Putamen (tissue), 1 donor: ENCODE results near the gene AKAP9.
"Not testable (repeated sequence)": the region's sequence is repeated elsewhere in the genome, so short reads cannot be mapped to it uniquely, and the experiment has no call there.

Experiments
- DNase-seq: peaks from one replicate; pipeline ENCODE4 v3.0.0-alpha.2; 2016; ENCODE audit warnings: low spot score

The AKAP9 gene

DNA sequence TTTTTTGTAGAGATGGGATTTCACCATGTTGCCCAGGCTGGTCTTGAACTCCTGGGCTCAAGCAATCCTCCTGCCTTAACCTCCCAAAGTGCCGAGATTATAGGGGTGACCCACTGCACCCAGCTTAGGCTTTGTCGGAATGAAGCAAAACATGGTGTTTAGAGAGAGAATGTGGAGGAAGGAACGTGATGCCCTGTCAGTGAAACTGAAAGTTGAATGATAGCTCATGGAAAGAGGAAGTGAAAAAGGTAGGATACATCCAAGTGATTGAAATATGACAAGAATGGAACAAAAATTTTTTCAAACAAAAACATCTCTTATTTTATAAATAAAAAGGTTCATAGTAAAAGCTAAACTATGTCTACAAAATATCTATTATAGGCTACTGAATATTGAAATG, 5.9 kb downstream of the AKAP9 start:
- DNase-seq = no peak

DNA sequence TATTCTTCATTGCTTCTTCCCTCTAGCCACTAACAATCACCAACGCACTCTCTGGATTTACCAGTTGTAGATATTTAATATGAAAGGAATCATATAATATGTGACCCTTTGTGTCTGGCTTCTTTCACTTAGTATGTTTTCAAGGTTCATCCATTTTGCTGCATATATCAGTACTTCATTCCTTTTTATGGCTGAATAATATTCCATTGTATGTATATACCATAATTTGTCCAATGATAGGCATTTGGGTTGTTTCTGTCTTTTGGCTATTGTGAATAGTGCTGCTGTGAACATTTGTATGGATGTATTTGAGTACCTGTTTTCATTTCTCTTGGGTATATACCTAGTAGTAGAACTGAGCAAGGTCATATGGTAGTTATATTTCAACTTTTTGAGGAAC, 7.3 kb downstream of the AKAP9 start:
- DNase-seq = no peak

DNA sequence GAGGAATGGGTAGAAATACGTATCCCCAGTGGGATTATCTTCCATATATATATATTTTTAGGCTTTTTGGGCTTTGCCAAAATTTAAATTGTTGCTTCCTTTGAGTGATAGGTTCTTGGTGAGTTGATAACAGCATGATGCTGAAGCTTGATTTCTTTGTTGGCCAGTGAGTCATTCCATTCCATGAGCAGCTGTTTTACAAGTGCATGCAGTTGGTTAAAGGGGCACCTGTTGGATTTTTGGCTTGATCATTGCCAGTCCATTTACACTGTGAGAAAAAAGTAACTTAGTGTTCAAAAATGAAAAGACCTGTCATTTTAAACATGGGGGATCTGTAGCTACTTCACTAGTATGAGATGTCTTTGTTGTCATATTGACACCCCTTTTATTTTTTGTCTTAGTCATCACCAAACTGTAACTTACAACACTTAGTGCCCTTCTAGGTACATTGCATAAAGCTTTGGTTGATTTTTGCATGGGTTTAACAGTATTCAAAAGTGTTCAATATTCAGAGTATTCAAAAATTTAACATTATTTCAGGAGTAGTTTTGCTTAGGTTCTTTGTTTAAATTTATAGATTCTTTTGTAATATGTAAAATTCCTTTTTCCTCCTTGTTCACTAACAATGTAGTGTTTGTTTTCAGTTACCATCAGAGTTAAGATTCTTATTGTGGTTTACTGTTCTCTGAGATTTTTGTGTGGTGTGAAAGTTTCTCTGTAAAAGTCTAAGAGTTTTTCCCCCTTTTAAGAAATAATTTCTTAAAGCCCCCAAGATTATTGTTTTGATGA, 8.8 kb downstream of the AKAP9 start:
- DNase-seq = no peak

DNA sequence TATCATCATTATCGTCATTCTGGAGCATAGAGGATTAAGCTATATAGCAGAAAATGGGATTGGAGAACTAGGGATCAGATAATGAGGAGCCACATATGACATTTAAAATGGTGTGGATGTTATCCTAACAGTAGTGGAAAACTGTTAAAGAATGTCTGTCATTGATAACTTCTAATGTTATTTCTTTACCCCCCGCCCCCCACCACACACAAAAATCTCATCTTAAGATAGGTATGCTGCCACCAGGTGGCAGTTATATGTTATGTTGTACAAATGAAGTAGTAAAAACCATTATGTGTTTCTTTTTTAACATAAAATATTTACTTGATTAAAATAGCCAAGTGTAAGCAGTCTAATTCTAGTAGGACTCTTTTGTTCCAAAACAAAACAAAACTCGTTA, 13.0 kb downstream of the AKAP9 start:
- no peak for DNase-seq

DNA sequence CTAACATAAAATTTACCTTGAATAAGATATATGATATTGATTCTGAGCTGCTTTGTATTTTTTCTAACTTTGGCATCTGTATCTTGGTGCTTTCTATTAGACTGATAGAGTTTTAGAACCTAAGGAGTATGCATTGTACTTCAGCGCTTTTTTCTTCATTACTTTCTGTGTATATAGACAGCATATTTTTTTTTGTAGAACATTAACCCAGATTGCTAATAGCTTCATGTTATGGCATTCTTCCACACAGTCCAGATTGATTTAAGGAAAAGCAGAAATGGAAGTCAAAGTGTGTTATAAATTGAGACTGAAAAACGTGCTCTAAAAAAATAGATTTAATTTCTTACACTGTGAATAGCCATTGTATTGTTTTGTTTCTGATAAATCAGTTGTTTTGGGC, 15.8 kb downstream of the AKAP9 start:
- not testable (repeated sequence) for DNase-seq

DNA sequence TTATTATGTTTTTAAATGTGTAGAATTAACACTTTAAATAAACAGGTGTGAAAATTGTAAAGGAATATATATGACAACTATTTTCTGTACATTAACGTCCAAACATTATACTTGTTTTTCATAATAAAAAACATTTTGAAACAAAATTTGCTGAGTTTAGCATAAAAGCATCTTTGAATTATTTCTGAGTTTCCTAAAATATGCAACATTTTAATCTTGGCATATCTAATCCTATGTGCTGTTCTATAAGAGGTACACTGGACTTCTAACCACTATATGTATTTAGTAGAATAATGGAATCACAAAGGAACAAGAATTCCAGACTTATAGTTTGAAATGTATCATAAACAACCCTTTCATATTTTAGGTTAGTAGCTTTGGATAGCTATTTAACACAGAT, 16.6 kb downstream of the AKAP9 start:
- DNase-seq = no peak

DNA sequence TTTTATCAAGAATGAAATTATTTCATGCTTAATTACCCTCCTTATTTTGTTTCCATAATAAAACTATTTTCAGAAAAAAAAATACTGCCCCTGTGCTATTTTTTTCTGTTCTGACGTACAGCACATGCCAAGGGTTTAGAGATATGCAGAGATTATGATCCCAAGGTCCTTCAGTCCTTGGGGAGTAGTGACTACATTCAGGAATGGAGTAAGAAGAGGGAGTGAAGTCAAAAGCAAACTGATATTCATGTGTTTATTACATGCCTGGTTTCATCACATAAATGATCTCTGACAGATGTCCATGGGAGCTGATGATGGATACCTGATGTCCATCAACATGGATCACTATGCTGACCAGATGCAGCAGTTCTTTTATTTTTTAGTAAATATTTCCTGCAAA, 17.2 kb downstream of the AKAP9 start:
- DNase-seq = no peak

DNA sequence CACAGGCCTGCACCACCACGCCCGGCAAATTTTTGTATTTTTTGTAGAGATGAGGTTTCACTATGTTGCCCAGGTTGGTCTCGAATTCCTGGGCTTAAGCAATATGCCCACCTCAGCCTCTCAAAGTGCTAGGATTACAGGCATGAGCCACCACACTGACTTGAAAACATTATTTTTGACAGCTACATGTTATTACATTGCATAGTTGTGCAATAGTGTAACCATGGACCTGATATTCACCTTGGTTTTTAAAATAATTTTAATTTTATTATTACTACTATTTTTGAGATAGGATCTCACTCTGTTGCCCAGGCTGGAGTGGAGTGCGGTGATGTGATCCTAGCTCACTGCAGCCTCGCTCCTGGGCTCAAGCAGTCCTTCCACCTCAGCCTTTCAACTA, 18.4 kb downstream of the AKAP9 start:
- DNase-seq = no peak

DNA sequence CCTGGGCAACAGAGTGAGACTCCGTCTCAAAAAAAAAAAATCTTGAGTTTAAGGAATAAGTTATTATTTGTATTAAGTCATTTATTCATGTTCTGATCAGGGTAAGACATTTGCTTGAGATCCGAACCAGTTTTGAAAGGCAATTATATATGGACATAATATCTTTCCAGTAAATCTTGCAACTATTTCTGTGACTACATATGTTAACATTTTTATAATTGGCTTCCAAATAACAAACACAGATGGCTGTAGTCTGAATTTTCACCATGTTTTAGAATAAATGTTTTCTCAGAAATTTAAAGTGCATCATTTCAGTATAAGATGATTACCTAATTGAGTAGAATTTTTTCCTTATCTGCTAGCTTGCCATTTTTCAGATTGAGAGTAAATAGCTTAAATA, 21.2 kb downstream of the AKAP9 start:
- DNase-seq = no peak

DNA sequence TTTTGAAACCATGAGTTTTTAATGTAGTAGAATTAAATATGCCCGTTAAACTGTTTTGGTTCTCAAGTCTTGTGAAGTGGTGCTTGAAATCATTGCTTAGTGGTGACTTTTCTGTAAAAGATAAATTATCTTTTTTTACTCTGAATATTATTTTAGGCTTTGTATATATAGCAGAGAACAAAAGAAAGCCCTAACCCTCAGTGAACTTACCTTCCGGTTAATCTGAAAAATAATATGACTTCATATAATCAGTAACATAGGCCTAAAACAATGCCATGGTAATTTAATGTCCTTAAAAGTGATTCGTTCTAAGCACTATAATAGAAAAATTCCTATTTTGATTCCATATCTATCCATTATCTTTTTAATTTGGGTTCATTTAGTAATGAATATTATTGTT, 21.8 kb downstream of the AKAP9 start:
- no peak for DNase-seq

DNA sequence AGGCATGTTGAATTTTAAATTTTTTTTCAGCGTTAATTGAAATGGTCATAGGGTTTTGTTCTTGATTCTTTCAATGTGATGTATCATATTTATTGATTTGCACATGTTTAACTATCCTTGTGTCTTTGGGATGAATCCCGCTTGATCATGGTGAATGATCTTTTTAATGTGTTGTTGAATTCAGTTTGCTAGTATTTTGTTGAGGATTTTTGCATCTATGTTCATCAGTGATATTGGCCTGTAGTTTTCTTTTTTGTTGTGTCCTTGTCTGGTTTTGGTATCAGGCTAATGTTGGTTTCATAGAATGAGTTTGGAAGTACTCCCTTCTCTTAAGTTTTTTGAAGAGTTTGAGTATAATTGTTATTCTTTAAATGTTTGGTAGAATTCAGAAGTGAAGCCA, 26.9 kb downstream of the AKAP9 start:
- DNase-seq = not testable (repeated sequence)

DNA sequence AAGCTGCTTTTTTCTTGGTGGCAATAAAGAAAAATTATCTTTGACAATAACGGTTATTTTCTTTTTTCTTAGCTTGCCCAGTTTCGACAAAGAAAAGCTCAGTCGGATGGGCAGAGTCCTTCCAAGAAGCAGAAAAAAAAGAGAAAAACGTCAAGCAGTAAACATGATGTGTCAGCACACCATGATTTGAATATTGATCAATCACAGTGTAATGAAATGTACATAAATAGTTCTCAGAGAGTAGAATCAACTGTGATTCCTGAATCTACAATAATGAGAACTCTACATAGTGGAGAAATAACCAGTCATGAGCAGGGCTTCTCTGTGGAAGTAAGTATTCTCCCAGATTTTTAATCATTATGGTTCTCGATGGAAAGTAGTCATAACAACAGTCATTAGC, 33.0 kb downstream of the AKAP9 start:
- no peak for DNase-seq

DNA sequence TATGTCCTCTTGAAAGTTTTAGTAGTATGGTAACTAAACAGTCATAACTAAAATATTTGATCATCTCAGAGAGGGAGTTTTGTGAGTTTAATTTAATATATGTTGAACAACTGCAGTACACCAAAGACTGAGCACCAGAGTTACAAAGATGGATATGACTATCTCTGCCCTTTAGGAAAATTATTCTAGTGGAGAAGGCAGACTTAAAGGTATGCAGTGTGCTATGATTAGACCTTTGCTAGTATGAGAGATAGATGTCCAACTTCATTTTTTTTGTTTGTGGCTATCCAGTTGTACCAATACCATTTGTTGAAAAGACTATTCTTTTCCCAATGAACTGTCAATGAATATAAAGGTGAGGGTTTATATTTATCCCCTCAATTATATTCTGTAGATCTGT, 33.4 kb downstream of the AKAP9 start:
- DNase-seq = no peak

DNA sequence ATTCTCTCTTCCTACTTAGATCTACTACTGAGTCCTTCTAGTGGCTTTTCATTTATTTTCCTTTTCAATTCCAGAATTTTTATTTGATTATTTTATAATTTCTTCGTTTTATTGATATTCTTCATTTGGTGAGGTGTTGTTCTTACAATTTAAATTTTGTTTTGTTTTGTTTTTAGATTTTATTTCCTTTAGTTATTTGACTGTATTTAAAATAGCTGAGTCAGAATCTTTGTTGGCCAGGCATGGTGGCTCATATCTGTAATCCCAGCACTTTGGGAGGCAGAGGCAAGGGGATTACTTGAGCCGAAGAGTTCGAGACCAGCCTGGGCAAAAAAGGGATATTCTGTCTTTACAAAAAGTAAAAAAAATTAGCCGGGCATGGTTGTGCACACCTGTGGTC, 36.1 kb downstream of the AKAP9 start:
- DNase-seq = no peak

DNA sequence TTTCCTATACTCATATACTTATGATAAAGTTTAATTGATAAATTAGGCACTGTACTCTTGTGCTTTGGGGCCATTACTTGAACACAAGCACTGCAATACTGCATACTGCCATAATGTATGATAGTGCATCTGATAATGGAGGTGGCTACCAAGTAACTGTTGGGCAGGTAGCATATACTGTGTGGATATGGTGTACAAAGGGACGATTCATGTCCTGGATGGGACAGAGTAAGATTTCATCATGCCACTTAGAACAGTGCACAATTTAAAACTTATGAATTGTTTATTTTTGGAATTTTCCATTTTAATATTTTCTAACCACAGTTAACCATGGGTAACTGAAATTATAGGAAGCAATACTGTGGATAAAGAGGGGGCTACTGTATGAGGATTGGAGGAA, 38.9 kb downstream of the AKAP9 start:
- no peak for DNase-seq

DNA sequence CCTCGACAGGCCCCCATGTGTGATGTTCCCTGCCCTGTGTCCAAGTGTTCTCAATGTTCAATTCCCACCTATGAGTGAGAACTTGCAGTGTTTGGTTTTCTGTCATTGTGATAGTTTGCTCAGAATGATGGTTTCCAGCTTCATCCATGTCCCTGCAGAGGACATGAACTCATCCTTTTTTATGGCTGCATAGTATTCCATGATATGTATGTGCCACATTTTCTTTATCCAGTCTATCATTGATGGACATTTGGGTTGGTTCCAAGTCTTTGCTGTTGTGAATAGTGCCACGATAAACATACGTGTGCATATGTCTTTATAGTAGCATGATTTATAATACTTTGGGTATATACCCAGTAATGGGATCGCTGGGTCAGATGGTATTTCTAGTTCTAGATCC, 41.7 kb downstream of the AKAP9 start:
- not testable (repeated sequence) for DNase-seq

DNA sequence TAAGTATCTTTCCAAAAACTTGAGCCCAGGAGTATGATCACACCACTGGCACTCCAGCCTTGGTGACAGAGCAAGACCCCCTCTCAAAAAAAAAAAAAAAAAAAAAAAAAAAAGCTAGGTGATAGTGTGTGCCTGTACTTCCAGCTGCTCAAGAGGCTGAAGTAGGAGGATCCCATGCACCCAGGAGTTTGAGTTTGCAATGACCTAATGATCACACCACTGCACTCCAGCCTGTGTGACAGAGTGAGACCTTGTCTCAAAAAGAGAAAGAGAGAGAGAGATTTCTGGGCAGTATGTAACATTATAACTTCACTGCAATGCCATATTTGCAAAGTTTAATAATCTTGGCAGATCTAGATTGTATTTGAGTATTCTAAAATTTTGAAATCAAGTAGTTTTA, 47.6 kb downstream of the AKAP9 start:
- no peak for DNase-seq

DNA sequence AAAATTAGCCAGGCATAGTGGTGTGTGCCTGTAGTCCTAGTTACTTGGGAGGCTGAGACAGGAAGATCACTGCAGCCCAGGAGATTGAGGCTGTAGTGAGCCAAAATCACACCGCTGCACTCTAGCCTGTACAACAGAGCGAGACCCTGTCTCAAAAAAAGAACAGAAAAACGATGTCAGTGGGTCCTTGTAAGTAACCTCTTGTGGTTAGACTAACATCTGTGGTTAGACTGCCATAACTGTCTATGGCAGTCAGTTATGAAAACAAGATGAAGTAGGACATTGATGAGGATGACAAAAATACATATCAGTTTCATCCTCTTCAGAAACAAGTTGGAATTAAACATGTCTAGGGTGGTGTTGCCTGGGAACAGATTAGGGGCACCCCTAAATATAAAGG, 53.3 kb downstream of the AKAP9 start:
- DNase-seq = no peak

DNA sequence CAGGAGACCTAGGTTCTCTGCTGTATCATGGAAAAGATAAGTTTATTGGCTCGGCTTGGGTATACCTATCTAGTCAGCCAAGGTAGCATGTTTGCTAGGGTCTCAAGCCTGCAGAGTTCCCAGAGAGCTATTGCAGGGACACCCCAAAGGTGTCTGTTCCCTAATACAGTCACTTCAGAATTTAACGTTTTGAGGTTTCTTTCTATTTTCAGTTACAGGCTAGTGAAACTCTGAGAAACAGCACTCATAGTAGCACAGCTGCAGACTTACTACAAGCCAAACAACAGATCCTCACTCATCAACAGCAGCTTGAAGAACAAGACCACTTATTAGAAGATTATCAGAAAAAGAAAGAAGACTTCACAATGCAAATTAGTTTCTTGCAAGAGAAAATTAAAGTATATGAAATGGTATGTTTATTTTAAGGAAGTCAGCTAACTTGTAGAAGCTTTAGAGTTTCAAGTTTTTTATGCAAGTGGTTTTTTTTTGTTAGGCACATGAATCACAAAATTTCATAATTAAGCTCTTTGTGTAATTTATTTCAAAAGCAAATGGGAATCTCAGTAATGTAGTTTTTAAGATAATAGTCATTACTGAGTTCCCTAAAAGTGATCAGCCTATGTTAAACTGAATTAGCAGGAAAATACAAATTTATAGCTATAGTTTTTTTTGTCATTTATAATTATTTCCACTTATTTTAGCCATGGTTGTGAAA, 54.9 kb downstream of the AKAP9 start:
- DNase-seq = no peak

DNA sequence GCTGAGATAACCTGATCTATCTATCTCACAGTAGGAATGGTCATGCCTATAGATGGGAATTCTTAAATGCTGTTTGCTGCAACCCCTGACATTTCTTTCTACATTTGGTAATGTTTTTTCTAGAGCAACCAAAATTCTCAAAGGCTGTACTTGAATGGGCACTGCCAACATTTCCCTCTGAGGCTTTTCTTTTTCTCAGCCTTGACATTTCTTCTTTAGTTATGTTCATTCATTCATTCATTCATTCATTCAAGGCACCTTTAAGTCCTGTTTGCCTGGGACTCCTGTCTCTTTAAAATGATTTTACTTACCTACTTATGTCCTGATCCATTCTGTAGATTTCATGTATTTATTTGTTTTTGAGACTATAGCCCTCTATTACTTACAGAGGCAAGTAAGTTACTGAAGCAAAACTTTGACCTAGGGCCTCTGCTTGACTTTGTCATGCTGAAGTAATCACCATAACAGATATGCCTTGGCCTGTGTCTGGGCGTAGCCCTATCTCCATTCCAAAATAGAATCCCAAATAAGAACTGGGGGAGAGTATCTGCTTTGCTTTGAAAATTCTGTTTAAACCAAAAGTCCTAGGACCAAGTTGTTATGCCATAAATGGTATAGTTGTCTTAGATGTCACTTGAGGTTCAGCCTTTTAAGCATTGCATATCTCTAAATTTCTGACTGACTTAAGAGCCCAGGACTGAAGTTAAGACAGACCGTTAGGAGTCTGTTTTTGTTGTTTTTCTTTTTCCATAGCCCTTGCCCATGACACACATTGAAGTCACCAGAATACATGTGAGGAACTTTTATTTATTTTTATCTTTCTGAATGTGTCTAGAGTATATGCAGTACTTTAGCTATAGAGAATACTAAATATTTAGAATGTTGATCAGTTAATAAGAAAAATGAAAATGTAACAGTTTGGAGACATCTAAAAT, 59.2 kb downstream of the AKAP9 start:
- DNase-seq = no peak

DNA sequence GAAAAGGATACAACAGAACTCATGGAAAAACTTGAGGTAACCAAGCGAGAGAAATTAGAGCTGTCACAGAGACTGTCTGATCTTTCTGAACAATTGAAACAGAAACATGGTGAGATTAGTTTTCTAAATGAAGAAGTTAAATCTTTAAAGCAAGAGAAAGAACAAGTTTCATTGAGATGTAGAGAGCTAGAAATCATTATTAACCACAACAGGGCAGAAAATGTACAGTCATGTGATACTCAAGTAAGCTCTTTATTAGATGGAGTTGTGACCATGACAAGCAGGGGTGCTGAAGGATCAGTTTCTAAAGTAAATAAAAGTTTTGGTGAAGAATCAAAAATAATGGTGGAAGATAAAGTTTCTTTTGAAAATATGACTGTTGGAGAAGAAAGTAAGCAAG, 62.1 kb downstream of the AKAP9 start:
- no peak for DNase-seq

DNA sequence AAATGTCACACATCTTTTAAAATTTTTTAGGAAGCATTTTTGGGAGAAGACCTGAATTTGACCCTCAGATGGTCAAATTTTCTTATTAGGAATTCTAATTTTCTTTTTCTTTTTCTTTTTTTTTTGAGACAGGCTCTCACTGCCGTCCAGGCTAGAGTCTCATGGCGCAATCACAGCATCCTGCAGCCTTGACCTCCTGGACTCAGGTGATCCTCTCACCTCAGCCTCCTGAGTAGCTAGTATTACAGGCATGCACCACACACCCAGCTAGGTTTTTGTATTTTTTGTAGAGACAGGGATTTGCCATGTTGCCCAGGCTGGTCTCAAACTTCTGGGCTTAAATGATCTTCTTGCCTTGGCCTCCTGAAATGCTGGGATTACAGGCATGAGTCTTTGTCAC, 65.4 kb downstream of the AKAP9 start:
- DNase-seq = no peak

DNA sequence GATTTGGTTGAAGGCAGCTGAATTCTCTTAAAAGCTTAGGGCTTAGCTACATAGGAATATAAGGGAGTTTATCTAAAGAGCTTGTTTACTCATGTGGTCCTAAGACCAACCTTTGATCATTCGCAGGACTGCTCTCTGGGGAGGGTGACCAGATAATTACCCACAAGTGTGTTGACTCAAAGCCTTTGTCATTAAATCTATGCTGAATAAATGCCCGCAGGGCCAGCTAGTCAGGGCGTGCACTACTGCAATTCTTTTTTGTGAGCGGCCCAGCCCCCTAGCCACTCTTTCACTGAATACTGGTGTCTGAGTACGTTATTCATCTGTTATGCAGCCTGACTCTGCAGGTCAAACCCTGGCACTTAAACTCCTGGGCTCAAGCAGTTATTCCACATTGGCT, 69.6 kb downstream of the AKAP9 start:
- DNase-seq = no peak
